NCI-H446 (cell line): ENCODE measurements around the gene GAMT.
"Not testable (repeated sequence)": the region's sequence is repeated elsewhere in the genome, so short reads cannot be mapped to it uniquely, and the experiment has no call there.

Source experiments
- DNase-seq, 2 experiments: peaks; one replicate each; lab custom pipeline; 2025; lab: John Stamatoyannopoulos, UW

The GAMT gene

DNA sequence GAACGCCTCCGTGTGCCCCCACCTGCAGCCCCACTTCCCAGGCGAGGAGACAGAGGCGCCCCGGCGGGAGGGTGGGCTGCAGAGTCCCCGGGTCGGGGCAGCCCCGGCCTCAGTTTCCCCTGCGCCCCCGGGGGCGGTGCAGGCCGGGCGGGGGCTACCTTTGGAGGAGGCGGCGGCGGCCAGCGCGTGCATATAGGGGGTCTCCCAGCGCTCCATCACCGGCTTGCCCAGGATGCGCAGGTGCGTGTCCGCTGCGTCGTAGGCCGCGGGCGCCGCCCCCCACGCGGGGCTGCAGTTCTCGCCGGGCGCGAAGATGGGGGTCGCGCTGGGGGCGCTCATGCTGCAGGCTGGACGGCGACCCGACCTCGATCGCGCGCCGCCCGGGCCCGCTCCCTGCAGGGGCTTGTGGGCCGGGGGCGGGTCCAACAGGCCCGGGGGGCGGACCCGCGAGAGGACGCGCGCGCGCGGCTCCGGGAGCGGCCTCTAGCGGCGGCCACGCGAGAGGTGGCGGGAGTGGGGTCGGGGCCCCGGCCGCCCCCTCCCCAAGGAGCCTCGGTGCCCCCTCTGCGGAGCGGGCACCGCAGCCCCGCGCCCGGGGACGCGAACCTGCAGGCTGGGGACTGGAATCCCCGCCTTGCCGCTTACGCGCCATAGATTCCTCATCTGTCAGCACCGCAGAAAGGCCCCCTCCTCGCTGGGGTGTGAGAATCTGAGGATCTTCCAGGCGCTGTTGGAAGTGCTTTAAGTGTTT, at the start of gene GAMT:
Gene GAMT (minus strand): TSS at position 405 of the 751 bp plus-strand sequence. CDS start 66 bp downstream, at position 339.
- peak in 1 of 2 experiments; percentile 77 for DNase-seq

DNA sequence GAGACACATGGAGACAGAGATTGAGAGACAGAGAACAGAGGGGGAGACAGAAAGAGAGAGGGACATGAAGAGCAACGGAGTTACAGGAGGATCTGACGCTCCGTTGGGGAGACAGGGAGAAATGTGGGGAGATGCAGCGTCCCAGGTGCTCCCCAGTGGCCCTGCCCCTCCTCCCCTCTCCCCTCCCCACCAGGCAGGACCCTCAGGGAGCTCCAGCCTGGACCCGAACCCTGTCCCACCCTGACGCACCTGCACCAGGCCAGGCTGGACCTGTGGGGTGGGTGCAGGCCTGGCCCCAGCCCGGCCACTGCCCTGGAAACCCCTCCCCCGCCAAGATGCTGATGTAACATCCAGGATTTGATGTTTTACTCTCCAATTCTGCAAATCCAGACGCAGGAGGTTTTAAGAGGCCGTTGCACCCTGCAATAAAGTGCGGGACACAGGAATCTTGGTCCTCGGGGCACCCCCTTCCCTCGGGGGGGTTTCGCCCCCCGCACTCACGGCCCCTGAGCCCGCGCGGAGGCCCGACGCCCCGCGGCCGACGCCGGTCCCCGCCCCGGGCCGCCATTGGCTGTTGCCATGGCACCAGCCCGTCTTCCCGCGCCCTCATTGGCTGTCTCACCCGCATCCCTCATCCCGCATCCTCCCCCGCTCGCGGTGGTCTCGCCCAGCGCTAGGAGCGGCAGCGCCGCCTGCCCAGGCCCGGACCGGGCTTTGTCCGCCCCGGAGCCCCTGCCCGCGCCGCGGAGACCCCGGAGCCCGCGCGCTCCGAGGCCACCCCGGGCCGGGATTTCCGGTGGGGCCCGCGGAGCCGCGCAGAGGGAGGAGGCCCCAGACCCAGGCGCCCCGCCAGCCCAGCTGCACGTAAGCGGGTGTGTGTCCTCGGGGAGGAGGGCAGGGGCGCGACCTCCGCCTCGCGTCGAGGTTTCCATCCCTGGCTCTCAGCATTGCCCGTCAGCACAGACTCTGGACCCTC, 48.4 kb upstream of the GAMT start, which contains the start of gene APC2:
Gene APC2 (plus strand): TSS at position 655 of the 976 bp plus-strand sequence. CDS start 2,881 bp downstream, outside the sequence.
- DNase-seq = peak in 1 of 2 experiments; percentile 62

DNA sequence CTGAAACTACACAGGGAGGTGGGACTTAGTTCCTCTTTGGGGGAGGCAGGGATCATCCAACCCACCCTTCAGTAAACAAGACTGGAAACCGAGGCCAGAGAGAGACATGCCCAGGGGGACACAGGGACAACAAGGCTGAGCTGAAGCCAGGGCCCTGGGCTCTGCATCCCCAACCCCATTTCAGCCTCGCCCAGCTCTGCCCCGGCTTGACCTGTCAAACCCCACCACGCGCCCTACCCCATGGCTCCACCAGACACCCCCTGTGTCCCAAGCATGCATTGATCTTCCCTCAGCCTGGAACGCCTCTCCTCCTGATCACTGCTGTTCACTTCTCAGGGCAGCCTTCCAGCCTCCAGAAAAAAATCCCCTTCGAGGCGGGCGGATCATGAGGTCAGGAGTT, 46.6 kb upstream of the GAMT start:
- DNase-seq = no peak

DNA sequence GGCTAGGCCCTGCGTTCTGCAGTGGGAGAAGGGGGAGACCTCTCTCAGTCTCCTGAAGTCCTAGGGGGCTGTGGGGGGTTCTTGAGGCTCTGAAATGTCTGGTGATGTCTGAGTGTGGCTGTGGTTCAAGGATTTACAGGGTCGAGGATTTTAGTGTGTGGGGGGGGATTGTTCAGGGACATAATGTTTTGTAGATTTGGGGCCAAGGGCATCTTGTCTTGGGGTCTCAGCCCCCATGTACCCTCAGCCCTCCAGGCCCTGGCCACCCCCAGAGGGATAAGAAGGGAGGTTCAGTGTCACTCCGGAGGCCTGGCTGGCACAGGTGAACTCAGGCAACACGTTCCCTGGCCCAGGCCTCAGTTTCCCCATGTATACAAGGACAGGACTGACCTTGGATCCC, 46.2 kb upstream of the GAMT start:
- no peak for DNase-seq

DNA sequence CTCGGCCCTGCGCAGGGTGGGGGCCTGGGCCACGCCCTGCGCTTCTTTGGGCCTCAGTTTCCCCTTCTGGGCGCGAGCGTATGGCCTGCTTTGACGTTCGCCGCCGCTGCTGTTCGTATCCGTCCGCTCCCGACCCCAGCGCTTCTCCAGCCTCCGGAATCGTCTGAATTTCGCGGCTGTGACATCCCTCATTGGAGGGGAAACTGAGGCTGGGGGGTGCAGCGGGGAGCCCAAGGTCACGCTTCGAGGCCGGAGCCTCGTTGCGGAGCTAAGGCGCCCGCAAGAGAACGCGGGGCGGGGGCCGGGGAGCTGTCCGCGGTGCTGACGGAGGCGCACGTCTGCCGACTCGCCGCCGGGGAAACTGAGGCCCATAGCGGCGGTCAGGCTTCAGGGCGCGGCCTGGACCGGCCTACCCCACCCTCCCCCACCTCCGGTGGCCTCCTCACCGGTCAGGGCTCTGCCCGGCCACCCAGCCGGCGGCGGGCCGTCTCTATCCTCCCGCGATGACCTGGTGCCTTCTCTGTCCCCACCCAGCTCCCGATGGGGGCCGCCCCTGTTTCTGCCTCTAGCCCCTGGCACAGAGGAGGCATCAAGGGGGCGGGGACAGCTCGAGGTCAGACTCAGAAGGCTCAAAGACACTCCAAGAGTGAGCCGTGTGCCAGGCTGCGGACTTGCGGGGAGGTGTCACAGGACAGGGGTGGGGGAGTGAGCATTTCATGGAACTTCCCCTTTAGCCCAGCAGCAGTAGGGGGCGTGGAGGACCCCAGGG, 45.6 kb upstream of the GAMT start:
- DNase-seq = peak in 1 of 2 experiments; percentile 38

DNA sequence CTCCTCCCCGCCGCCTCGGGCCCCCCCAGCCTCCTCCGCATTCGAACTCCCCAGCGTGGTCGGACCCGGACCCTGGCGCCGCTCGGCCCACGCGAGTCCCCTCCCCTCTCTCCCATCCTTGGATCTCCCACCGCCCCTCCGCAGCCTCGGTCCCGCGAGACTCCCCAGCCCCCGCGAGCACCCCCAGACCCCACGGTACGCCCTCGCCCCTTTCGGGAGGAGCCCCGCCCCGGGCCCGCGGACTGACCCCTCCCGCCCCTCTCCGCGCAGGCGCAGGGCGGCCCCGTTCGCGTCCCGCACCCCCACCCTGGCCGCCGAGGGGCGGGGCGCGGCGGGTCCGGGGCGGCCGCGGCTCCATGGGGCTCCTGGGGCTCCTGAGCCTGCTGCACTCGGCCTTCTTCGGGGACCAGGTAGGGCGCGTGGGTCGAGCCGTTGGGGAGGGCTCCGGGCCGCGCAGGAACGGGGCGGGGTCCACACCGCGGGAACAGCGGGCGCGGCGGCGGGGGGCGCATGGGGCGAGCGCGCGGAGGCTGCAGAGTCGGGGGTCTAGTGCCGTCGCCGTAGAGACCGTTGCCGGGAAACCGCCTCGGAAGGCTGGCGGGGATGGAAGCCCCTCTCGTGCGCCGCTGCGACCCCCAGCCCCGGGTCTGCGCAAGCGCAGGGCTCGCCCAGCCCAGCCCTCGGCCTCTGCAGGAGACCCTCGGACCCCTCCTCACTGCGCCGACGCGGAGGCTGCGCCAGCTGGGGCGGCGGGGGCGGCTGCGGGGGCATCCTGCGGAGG, 44.8 kb upstream of the GAMT start:
- peak; percentile 26 to 84 for DNase-seq

DNA sequence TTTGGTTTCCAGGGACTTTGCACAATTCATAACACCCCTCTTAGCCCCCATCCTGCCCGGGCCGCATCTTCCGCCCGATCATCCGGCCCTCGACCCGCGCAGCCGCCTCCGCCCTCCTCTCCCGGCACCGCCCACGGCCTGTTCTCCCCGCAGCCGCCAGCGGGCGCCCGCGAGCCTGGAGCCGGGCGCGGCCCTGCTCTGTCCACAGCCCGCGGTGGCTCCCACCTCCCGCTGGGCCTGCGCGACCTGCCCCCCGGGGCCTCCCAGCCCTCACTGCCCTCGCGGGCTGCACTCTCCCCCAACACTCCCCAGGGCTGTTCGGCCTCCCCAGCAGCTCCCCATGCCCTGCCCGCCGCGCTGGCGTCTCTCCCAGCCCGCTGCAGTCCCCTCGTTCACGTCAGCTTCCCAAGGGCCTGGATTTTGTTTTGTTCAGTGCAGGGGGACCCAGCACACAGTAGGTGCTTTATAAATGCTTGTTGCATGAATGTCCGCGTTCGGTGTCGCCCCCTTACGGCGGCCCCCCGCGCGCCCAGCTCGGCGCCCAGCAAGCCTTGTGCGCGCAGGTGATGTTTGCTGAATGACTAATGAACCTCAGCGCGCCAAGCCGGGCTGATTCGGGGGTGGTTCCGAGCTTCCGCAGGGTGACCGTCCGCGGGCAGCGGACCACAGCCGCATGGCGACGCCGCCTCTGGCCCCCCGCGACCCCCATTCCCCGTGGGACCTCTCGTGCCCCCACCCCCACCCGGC, 44.0 kb upstream of the GAMT start:
- DNase-seq = peak; percentile 71 to 83

DNA sequence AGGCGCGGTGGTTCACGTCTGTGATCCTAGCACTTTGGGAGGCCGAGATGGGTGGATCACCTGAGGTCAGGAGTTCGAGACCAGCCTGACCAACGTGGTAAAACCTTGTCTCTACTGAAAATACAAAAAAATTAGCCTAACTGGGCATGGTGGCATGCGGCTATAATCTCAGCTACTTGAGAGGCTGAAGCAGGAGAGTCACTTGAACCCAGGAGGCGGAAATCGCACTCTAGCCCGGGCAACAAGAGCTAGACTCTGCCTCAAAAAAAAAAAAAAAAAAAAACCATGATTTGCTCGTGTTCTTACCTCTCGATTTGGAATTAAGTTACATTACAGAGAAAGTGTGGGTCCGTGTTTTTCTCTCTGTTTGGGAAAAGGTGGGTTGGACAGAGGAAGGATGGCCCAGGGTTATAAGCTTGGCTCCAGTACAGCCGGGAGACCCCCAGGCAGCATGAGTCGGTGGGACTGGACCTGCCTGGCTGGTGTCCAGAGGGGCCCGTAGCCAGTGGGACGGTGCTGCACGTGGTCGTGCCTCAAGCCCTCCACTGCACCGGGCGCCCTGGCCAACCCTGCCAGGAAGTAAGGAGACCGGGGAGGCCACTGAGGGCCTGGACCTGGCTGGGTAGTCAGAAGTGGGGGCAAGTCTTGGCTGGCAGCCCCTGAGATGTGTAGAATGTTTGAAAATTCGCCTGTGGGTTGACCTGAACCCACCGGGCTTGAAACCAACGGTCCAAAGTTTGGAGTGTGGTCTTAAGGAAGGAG, 40.5 kb upstream of the GAMT start:
- DNase-seq = no peak

DNA sequence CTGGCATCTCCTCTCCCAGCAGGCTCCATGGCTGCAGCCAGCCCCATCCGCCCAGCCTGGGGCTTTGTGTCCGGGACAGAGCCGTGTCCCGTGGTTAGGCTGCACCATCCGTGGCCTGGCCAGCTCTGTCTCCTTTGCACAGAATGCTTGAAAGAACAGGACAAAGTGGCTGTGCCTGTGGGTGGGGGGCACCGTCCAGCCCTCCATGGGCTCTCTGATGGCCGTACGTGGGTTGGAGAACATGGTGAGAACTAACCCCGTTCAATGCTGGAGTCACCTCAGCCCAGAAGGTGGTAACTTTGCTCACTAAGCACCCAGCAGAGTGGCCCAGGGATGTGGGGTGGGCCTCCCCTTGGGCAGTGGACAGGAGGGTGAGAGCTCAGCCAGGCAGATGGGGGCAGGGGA, 39.7 kb upstream of the GAMT start:
- no peak for DNase-seq

DNA sequence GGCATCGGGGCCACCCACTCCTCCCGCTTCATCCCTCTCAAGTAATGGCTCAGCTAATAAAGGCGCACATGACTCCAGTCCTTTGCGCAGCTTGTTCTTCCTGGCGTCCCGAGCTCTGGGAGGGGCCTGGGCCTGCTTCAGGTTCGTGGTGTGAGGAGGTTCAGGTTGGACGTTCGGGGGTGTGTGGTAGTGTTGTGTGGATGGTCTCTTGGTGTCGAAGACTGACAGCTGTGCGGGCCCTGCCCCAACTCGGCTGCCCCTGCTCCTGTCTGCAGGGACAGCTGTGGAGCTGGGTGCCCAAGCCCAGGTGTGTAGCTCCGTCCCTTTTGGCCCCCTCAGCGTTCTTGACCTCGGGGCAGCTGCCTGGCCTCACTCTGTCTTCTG, 39.1 kb upstream of the GAMT start:
- no peak for DNase-seq

DNA sequence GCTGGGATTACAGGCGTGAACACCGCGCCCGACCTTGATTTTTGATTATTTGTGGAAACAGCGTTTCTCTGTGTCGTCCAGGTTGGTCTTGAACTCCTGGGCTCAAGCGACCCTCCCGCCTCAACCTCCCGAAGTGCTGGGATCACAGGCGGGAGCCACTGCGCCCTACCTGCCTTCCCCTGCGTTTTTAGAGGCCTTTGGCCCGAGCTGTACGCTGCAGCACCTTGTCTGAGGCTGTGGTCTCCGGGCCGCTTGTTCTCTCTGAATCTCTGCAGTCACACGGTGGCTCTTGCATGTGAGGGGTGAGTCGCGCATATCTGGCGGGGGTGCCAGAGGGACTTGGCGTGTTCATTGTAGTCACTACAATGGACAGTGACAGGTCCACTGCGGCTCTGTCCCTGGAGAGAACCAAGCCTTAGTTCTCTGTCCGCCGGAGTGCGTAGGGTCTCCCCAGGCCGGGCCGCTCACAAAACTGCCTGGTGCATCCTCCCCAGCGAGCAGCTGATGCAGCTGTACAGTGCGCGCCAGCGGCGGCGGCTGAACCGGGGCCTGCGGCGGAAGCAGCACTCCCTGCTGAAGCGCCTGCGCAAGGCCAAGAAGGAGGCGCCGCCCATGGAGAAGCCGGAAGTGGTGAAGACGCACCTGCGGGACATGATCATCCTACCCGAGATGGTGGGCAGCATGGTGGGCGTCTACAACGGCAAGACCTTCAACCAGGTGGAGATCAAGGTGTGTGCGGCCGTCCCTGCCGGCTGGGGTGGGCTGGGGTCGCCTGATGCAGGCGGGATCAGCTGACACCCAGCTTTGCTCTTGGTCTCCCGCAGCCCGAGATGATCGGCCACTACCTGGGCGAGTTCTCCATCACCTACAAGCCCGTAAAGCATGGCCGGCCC, 38.4 kb upstream of the GAMT start:
- not testable (repeated sequence) for DNase-seq

DNA sequence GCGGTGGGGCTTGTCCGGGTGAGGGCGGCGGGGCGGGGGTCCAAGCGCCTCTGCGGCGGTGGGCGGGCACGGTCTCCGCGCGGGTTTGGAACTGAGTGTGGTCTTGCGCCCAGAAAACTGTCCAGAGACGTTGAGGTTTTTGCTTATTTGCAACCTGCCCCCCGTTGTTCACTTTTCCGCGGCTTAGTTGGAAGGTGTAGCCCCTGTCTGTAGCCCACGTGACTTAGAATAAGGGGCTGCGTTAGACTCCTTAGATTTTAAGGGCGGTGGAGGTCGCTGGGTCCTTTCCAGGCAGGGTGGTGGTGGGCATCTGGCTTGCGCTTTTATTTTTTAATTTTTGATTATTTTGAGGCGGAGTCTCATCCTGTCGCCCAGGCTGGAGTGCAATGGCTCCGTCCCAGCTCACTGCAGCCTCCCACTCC, 37.6 kb upstream of the GAMT start:
- no peak for DNase-seq

DNA sequence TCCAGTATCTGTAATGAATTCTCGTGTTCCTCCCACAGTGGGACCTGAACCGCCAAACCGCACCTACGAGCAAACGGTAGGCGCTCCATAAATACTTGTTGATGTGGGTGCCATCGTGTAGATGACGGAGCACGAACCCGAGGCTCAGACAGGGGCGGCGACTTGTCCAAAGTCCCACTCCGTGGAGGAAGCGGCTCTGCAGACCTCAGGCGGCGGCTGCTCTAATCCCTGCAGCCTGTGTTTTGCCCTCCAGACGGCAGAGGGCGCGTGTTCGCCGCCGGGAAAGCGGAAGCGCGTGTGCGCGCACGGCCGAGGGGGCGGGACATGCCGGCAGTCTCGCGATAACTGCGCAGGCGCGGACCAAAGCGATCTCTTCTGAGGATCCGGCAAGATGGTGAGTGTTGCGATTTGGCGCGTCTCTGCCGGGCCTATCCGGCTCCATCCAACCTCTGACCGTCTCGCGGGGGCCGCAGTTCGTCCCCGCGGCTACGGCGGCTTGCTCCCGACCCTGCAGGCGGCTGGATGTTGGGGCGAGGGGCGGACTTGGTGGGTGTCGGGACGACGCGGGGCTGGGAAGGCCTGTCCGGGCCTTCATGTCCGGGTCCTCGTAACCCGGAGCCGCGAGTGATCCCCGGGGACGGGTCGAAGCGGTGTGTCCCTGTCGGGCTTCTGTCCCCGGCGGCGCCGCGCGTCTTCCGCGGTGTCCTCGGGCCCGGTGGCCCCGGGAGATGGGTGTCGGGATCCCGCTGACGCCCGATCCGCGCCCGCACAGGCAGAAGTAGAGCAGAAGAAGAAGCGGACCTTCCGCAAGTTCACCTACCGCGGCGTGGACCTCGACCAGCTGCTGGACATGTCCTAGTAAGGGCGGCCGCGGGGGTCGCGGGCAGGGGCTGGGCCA, 36.9 kb upstream of the GAMT start, which contains the start of gene RPS15:
Gene RPS15 (plus strand): TSS at position 362 of the 898 bp plus-strand sequence. CDS start 30 bp downstream, at position 392.
- DNase-seq = peak; percentile 92 to 98

DNA sequence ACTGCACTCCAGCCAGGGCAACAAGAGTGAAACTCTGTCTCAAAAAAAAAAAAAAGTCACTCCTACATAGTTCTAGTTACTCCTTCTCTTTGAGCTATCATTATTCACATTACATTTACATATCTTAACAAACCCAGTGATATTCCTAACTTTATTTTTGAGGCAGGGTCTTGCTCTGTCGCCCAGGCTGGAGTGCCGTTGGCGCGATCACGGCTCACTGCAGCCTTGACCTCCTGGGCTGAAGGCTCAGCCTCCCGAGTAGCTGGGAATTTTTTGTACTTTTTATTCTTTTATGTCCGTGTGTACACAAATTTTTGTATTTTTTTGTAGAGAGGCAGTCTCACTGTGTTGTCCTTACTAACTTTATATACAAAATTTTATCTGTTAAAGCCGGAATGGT, 36.3 kb upstream of the GAMT start:
- DNase-seq = no peak

DNA sequence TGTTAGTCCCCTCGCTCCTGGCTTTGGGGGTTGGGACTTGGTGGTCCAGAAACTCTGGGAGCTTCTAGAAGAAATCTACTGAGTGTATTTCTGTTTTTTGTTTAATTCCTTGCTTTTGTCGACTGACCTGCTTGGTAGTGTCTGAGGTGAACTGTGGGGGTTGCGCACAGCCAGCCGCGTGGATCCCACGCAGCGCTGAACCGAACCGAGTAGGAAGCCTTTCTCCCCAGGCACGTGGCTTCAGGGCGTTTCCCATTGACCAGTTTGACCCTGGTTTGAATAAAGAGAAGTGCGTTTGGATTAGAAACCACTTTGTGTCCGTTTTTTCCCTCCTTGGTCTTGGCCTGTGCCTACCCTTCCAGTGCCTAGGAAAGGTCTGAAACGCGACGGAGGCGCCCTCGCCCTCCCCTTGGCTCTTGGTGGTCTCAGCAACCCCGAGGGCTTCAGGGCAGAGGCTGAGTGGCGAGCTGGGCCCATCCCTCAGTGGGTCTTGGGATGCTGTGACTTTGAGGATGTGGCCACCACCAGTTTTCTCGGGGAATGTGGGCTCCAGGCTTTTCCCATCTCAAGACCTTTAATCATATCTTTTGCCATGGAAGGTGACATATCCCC, 34.1 kb upstream of the GAMT start:
- DNase-seq = no peak

DNA sequence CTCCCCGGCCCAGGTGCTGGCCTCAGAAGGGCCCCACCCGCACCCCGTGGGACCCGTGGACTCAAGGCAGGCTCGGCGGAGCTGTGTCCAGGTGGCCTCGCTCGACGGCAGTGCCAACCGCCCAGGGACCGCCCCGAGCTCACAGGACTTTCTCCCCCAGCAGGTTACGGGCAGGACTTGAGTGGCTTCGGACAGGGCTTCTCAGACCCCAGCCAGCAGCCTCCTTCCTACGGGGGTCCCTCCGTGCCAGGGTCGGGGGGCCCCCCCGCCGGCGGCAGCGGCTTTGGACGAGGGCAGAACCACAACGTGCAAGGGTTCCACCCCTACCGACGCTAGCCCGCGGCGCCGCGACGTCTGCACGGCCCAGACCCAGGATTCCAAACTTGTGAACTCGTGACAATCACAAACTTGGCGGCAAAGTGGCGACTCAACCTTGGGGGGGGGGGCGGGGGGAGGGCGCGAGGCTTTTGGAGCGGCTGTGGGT, 33.3 kb upstream of the GAMT start:
- no peak for DNase-seq

DNA sequence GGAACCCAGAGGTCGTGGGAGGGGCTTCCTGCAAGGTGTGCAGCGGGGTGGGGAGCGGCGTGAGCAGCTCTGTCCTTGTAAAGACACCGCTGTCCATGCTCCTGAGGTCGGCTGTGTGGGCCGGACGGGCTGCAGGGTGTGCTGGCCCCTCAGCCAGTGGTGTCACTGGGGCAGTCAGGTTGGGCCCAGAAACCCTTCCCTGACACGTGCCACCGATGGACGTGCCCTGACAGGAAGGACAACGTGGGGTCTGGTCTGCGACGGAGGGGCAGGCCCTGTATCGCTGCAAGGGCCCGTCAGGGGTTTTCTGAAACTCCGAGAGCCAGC, 32.7 kb upstream of the GAMT start:
- DNase-seq = no peak
